Stimulated activated CD4-positive, alpha-beta T cell treated with anti-CD3 and anti-CD28 coated beads, Interleukin-15, amount 100 ng/mL, for 24 hours (primary cell): ENCODE results near the gene MYO6.

ENCODE experiments used
- DNase-seq: peaks from one replicate; pipeline ENCODE4 v3.0.0-alpha.2; 2020

The MYO6 gene

DNA sequence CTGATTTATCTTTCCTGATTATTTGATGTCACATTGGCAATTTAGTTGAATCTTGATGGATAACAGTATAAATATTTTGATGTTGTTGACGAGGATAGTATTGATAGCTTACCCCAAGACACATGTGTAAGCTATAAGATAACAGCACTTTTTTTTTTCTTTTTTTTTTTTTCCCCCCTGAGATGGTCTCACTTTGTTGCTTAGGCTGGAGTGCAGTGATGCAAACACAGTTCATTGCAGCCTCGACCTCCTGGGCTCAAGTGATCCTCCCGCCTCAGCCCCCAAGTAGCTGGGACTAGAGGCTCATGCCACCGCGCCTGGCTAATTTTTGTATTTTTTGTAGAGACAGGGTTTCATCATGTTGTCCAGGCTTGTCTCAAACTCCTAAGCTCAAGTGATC, 21.8 kb downstream of the MYO6 start:
- no peak for DNase-seq

DNA sequence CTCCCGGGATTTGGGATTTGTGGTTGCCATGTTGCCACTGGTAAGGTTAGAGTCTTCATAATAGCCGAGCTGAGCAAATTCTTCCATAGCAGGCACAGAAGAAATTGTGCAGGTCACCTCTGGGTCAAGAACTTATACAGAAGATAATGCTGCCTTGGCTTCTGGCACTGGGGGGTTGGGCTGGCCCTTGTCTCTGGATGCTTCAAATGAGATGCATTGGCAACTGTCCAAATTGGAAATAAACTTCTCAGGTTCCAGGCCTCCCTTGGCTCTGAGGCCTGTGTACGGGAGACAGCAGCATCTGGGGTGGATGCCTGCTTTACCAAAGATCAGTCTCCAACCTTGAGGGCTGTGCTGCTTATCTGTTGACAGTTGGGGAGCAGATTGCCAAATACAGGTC, 26.2 kb downstream of the MYO6 start:
- no peak for DNase-seq

DNA sequence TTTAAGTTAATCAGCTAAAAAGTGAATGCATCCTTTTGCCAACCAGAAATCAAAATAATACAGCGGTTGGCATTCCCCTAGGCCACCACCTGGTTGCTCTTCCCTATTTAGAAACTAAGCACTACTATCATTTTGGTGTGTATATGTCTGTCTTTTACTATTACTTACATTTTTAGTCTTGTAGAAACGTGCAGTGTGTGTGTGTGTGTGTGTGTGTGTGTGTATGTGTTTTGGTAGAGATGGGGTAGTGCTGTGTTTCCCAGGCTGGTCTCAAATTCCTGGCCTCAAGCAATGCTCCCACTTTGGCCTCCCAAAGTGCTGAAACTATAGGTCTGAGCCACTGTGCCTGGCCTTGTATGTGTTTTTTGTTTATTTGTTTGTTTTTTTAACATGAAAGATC, 27.4 kb downstream of the MYO6 start:
- no peak for DNase-seq

DNA sequence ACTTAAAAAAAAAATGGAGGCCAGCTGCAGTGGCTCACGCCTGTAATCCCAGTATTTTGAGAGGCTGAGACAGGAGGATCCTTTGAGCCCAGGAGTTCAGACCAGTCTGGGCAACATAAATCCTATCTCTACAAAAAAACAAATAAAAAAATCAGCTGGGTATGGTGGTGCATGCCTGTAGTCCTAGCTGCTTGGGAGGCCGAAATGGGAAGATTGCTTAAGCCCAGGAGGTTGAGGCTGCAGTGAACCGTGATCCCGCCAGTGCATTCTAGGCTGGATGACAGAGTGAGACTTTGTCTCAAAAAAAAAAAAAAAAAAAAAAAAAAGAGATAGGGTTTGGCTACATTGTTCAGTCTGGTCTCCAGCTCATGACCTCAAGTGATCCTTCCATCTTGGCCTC, 29.7 kb downstream of the MYO6 start:
- no peak for DNase-seq

DNA sequence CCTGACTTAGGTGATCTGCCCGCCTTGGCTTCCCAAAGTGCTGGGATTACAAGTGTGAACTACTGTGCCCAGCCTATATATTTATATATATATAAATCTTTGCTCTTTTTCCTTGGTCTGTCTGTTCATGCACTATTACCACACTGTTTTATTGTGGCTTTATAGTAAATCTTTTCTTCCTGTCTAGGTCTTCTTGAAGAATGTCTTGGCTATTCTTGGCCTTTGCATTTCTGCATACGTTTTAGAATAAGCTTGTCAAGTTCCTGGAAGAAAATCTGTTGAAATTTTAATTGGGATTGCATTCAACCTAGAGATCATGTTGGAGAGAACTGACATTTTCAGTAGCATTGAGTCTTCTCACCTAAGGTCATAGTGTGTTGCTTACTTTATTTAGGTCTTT, 37.1 kb downstream of the MYO6 start:
- DNase-seq = no peak

DNA sequence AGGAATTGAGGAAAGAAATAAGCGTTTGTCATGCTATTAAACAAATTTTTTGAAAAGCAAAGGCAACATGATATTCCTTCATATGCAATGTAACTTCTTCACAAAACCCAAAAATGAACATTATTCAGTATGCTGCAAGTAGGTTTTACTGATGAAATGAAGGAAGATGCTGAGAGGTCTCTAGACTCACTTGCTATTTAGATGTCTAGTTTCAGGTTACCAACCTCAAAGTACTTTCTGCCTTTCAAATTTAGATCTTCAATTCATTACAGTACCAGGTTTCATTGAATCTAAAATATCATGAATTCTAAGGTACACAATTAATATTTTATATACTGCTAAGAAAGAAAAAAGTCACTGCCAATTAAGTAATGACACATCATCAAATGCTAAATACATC, 39.9 kb downstream of the MYO6 start:
- DNase-seq = no peak

DNA sequence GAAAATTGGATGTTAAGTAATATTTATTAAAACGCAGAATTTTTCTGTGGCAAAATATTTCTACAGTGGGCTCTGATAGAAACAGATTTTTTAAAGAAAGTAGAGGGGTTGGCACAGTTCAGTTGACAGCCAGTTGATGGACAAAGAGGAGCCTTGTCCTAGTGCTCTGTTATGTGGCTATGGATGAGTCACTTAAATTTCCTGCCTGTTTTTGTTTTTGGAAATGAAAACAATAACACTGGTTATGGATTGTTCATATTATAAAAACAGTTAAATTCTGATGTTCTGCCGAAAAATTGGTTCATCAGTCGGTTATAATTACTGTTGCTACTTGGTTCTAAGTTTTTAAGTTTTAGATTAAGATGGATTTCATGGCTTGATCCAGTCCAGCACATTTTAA, 42.8 kb downstream of the MYO6 start:
- no peak for DNase-seq

DNA sequence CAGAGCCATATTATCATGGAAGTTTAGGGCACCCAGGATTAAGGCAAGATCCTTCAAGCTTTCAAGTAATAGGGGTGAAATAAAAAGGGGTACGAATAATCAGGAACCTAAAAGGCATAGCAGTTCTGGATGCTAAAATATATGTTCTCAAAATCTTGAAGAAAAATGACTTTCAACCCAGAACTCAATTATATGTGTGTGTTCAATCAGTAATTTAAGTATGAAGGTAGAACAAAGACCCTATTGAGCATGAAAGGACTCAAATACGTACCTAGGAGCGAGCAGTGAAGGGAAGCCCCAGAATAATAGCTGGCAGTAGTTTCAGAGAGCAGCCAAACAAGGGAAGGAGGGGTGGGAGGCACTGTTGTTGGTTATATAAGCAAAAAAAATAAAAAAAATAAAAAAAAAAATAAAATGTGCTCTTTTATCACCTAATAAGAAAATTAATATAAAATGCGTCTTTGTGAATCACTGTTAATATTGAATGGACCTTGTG, 45.4 kb downstream of the MYO6 start:
- no peak for DNase-seq

DNA sequence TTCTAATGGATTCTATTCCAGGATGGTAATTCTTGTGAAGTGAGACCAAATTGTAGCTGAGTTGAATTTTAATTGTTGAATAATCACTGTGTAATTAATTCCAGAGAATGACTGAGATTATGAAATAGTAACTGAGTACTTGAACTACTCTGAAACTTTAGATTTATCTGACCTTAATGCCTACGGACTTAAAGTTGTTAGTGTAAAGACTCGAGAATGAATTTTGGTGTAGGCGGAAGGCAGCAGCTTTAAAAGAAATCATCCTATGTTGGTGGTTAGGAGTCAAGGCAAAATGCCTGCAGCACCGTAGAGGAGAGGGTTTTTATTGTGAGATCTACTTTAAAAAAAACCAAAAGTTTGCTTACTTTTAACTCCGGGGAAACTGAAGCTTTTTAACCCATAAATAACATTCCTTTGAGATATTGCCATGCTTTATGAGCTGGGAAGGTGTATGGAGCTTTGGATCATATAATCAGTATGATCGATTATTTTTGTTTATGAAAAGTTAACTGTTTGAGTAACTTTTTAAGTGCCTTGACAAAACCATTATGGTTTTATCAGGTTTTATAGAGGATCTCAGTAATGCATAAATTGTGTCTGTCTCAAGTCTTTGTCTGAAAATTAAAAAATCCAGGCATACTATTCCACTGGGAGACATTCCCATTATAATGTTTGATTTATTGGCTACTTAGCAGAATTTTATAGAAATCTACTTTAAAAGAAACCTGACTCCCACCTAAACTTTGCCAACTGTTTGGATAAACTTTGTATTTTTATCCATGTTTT, 46.1 kb downstream of the MYO6 start:
- DNase-seq = no peak

DNA sequence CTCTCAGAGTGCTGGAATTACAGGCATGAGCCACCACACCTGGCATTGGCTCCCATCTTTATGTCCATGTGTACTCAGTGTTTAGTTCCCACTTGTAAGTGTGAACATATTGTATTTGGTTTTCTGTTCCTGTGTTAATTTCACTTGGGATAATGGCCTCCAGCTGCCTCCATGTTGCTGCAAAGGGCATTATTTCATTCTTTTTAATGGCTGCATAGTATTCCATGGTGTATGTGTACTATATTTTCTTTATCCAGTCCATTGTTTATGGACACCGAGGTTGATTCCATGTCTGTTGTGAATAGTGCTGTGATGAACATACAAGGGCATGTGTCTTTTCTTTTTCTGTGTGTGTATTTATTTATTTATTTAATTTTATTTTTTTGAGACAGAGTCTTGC, 47.7 kb downstream of the MYO6 start:
- DNase-seq = no peak

DNA sequence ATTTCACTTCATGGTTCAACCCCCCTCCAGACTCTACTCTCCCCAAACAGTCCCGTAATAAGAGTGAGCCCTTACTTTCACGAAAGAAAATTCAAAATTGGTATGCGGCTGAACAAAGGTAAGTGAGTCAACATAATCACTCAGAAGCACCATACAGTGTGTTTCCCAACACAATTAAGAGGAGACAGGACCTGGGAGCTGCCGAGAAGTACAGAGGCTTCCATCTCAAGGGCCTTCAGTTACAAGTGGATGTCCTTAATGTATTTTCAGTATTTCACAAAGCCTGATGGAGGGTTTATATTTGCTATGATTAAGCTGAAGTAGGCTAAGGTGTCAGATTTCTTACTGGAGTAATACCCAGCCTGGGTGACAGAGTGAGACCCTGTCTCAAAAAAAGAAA, 51.1 kb downstream of the MYO6 start:
- no peak for DNase-seq

DNA sequence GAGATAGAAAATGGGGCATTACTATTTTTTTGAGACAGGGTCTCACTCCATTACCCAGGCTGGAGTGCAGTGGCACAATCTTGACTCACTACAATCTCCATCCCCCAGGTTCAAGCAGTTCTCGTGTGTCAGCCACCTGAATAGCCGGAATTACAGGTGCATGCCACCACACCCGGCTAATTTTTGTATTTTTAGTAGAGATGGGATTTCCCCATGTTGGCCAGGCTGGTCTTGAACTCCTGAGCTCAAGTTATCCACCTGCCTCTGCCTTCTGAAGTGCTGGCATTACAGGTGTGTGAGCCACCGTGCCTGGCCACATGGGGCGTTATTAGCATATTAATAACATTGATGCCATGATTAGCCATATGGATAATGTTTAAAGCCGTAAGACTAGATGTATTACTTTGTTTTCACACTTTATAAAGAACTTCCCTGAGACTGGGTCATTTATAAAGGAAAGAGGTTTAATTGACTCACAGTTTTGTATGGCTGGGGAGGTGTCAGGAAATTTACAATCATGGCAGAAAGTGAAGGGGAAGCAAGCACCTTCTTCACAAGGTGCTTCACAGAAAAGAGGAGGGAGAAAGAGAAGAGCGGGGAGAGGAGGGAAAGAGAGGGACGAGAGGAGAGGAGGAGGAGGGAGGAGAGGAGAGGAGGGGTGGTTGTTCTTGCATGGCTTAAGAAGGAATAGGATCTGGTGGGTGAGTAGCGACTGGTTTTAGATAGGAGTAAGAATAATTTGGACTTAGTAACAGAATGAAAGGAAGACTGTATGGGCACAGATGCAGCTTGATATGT, 51.9 kb downstream of the MYO6 start:
- no peak for DNase-seq

DNA sequence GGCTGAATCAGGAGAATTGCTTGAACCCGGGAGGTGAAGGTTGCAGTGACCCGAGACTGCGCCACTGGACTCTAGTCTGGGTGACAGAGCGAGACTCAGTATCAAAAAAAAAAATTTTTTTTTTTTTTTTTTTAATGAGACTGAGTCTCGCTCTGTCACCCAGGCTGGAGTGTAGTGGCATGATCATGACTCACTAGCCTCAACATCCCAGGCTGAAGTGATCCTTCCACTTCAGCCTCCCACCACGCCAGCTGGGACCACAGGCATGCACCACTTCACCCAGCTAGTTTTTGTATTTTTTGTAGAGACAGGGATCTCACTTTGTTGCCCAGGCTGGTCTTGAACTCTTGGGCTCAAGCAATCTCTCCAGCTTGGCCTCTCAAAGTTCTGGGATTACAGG, 53.3 kb downstream of the MYO6 start:
- DNase-seq = no peak

DNA sequence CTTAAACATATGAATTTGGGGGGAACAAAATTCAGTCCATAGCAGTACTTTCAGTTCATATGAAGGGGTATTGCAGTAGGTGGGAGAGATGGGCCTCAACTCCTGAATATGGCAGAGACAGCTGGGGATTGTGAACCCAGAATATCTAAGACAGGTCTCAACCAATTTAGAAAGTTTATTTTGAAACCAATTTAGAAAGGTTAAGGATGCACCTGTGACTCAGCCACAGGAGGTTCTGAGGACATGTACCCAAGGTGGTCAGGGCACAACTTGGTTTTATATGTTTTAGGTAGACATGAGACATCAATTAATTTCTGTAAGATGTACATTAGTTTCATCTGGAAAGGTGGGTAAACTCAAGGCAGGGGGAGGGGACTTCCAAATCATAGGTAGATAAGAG, 59.5 kb downstream of the MYO6 start:
- no peak for DNase-seq

DNA sequence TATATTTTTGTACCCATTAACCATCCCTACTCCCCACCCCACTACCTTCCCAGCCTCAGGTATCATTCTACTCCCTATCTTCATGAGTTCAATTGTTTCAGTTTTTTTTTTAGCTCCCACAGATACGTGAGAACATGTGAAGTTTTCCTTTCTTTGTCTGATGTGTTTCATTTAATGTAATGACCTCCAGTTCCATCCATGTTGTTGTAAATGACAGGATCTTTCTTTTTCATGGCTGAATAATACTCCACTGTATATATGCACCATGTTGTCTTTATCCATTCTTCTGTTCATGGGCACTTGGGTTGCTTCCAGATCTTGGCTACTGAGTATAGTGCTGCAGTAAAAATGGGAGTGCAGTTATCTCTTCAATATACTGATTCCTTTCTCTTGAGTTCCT, 63.5 kb downstream of the MYO6 start:
- DNase-seq = no peak

DNA sequence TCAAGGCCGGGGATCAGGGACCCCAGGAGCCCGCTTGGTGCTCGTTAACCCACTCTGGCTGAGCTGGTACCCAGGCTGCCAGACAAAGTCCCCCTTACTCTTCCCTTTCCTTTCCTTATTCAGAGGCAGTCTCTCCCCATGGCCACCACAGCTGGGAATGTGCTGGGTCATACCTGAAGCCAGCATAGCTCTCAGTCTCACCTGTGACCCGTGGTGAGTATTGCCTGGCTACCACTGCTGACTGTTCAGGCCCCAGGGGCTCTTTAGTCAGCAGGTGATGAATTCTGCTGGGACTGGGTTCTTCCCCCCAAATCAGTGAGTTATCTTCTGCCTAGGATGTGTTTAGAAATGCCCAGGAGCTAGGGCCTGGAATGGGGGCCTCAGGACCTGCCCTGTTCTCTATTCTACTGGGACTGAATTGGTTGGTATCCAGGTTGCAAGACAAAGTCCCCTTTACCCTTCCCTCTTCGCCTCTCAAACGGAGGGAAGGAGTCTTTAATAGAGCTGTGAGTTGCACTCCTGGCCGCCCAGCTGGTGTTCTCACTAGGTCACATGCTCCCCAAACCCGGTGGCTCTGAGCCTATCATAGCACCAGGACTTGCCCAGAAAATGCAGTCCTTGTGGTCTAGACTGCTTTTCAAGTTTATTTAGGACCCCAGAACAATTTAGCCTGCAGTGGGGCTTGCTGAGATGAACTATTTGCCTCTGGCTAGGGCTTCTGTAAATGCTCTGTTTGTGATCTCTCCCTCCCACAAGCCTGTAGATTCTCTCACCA, 64.6 kb downstream of the MYO6 start:
- DNase-seq = no peak

DNA sequence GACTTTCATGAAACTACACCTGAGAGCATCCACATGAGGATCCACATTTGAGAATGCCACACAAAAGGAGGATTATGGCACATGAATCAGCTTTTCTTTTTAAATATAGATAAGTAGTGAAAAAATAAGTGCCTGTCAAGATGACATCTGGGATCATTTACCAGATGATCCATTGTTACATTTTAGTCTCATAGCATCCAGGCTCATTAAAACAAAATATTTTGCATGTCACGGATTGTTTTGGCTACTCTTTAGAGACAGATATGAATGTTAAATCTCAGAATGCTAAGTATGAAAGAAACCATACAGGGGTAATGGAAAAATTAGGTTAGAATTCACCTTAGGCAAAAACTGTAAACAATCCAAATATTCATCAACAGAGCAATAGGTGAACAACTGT, 66.7 kb downstream of the MYO6 start:
- DNase-seq = no peak

DNA sequence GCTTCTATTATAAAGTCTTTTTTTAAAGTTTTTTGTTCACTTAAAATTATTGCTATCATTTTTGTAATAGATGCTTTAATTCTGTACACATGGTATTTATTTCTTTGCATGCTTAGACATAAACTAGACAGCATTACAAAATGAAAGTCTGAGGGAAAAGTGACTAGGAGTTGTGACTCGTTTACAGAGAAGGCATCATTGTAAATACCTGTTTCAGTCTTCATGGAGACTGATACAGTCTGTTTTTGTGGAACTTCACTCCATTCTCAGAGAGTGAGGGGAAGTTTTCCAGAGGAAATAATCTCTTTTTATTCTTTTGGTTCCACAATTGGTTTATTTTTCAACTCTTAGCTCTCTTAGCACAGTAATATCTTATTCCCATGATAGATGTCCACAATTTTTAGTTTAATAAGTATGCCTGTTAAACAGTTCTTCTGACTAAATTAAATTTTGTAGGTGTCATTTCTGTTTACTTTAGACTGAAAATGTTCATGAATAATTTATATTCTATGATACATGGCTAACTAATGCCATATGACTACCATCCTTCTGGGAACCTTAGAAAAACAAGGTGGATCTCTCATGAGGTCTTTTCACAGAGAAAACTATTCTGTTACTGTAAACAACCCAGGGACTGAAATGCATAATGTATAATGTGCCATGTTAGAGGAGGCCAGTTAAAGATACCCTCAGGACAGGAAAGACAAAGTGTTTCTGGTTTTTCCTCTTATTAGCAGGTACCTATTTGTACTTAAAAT, 69.2 kb downstream of the MYO6 start:
- DNase-seq = no peak

DNA sequence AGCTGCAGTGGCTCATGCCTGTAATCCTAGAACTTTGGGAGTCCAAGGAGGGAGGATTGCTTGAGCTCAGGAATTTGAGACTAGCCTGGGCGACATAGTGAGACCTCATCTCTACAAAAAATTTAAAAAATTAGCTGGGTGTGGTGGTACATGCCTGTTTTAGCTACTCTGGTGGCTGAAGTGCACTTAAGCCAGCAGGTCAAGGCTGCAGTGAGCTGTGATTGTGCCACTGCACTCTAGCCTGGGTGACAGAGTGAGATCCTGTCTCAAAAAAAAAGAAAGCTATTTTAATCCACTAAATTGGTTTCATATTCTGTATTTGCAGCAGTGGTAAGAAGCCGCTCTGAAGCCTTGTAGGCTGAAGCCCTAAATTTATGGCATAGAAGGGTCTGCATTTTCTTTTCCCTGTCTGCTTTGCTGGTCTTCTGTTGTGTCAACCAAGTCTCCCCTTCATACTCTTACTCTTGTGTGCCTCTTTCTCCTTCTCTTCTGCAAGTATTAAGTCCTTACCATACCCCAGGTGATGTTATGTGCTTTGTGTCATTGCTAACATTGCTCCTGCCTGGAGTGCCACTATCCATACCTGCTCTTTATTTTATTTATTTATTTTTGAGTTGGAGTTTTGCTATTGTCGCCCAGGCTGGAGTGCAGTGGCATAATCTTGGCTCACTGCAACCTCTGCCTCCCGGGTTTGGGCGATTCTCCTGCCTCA, 70.9 kb downstream of the MYO6 start:
- DNase-seq = no peak

DNA sequence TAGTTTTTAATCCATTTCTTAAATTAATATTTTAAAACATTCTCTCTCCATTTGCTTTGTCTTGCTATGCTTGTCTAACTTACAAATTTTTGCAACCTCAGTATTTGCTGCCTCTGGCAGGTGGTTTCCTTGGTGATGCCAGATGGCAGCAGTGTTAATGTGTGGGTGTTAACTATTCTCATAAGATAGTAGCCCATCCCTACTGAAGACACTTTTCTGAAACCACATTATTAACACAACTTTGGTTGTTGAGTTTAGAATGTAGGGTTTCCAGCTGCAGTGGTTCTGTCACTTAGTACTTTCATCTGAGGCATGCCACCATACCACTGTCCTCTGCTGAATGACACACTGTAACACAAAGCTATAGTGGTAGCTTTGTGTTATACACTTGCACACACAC, 75.1 kb downstream of the MYO6 start:
- no peak for DNase-seq

DNA sequence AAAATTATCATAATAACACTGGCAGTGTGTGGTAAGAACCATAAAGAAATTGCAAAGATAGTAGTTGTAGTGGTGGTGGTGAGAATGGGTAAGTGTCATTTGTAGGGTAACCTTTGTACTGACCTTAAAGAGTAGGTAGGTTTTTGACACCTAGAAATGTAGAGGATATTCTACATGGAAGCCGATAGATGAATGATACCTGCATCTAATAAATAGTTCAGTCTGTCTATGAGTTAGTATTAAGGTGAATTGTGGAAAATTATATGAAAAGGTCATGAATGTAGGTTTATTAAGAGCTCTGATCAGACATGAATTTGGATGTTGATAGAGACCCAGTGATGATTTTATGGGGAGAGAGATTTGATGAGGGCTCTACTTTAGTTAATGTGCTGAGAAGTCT, 78.1 kb downstream of the MYO6 start:
- DNase-seq = no peak
